BJ (cell line): Measurements from ENCODE around the gene PLXNB3. TPM values are rescaled to one million over a fixed set of nuclear protein-coding genes. Genes with fewer than 3 reads are reported as not detected.

Source experiments
- CTCF ChIA-PET: fragments of 350-600 bp; formaldehyde crosslinking; extraction: SDS; loops from one replicate; lab custom pipeline; 2021; ENCODE audit warnings: antibody characterized with exemption, inconsistent platforms; lab: Yijun Ruan, JAX
- POLR2A ChIA-PET: fragments of 300-600 bp; sonication (Branson Sonifier 250); formaldehyde crosslinking; extraction: SDS; loops from one replicate; lab custom pipeline; 2021; ENCODE audit warnings: antibody characterized with exemption; lab: Charles Lee
- DNase-seq: peaks from one replicate; pipeline ENCODE4 v3.0.0-alpha.2; 2011; ENCODE audit warnings: low read depth
- H3K27me3 ChIP-seq: 2 replicates; pipeline ENCODE4 v1.6.0; 2011; ENCODE audit warnings: low read length; ENCODE audit not compliant: control insufficient read depth, insufficient read depth
- H3K36me3 ChIP-seq: 2 replicates; pipeline ENCODE4 v1.5.1; 2011; ENCODE audit warnings: low read length; ENCODE audit not compliant: control insufficient read depth, insufficient read depth
- H3K4me3 ChIP-seq: 2 replicates; pipeline ENCODE4 v1.5.1; 2011; ENCODE audit warnings: low read depth, mild to moderate bottlenecking, control low read depth, low read length
- CTCF ChIP-seq: IDR thresholded peaks from 2 replicates; pipeline ENCODE4 v1.5.1; 2011; ENCODE audit warnings: low read depth, mild to moderate bottlenecking, control low read depth, inconsistent platforms, low read length, moderate library complexity; ENCODE audit not compliant: insufficient read depth
- polyA plus RNA-seq: library from polyadenylated mRNA; depleted of rRNA; stranded (reverse); fragments of >200 nt; gene quantifications from 2 replicates; pipeline ENCODE4 v1.2.3, GENCODE V29; 2011

The PLXNB3 gene
- polyA plus RNA-seq, 1 experiment = 8.2 TPM

DNA sequence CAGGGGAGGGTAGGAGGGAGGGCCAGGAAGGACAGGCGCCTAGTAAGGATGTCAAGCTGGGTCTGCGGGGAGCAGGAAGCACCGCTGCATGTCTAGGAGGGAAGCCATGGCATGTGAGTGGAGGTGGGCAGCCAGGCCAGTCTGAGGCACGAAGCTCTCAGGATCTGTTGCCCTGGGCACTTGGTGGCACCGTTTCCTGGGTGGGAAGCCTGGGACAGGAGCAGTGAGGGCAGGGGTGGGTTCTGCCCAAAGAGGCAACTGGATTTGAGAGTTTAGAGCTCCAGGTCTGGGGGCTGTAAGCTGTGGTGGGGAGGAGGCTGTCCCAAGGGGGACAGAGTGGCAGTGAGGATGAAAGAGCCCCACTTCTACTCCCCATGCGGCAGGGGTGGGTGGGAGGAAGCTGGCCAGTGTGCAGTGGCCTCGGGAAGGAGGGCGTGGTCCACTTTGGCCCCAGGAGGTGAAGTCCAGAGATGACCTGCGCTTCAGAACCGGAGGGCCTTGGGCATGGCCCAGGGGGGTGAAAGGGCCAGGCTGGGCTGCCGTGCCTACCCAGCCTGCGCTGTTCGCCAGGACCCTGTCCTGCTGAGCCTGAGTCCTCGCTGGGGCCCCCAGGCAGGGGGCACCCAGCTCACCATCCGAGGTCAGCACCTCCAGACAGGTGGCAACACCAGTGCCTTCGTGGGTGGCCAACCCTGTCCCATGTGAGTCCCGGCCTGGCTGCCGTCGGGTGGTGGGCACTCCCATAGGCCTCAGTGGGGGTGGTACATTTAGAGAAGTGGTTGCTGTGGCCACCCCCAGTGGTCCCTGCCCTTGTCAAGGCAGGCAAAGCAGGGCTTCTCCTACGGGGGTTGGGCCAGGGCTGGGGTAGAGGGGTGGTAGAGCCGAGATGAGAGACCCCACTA is 8.5 kb downstream of the PLXNB3 start:
- H3K4me3 ChIP-seq = no peak overlapping the region
- ChIA-PET CTCF (no interaction called here), POLR2A (no interaction called here)
- no peak for DNase-seq
- no peak for TF ChIP-seq CTCF
- H3K36me3 ChIP-seq = no peaks in the 10 kb centered on the region; the same call in 1 of the 2 replicates
- no peaks in the 10 kb centered on the region for H3K27me3 ChIP-seq

DNA sequence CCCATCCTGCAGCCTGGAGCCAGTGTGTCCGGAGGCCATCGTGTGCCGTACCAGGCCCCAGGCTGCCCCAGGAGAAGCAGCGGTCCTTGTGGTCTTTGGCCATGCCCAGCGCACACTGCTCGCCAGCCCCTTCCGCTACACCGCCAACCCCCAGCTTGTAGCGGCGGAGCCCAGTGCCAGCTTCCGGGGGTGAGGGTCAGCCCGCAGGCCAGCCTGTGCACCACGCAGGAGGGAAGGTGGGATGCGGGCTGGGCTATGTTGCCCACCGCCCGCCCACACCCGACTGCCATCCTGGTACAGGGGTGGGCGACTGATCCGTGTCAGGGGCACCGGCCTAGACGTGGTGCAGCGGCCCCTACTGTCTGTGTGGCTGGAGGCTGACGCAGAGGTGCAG is 9.2 kb downstream of the PLXNB3 start:
- Histone ChIP-seq H3K4me3 (no peak overlapping the region), H3K27me3 (no peaks in the 10 kb centered on the region), H3K36me3 (no peaks in the 10 kb centered on the region; the same call in 1 of the 2 replicates)
- CTCF ChIA-PET = no interaction called here
- TF ChIP-seq CTCF = no peak
- POLR2A ChIA-PET = no interaction called here
- DNase-seq = no peak

DNA sequence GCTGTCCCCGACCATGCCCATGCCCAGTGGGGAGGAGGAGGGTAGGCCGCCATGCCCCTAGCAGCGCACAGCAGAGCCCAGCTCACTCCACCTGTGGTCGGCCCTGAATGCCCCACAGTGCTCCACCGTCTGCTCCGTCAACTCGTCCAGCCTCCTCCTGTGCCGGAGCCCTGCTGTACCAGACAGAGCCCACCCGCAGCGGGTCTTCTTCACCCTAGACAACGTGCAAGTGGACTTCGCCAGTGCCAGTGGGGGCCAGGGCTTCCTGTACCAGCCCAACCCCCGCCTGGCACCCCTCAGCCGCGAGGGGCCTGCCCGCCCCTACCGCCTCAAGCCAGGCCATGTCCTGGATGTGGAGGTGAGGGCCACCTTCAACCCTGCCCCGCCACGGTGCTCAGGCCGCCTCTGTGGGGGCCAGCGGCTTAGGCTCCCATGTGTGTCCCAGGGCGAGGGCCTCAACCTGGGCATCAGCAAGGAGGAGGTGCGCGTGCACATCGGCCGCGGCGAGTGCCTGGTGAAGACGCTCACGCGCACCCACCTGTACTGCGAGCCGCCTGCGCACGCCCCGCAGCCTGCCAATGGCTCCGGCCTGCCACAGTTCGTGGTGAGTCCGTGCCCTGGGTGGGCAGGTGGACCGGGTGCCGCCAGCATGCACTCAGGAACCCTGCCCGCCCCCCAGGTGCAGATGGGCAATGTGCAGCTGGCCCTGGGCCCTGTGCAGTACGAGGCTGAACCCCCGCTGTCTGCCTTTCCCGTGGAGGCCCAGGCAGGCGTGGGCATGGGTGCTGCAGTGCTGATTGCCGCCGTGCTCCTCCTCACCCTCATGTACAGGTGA is 9.9 kb downstream of the PLXNB3 start:
- H3K4me3 ChIP-seq = no peak overlapping the region
- ChIA-PET CTCF (no interaction called here), POLR2A (no interaction called here)
- no peaks in the 10 kb centered on the region; the same call in 1 of the 2 replicates for H3K36me3 ChIP-seq
- H3K27me3 ChIP-seq = no peaks in the 10 kb centered on the region
- no peak for TF ChIP-seq CTCF
- no peak for DNase-seq

DNA sequence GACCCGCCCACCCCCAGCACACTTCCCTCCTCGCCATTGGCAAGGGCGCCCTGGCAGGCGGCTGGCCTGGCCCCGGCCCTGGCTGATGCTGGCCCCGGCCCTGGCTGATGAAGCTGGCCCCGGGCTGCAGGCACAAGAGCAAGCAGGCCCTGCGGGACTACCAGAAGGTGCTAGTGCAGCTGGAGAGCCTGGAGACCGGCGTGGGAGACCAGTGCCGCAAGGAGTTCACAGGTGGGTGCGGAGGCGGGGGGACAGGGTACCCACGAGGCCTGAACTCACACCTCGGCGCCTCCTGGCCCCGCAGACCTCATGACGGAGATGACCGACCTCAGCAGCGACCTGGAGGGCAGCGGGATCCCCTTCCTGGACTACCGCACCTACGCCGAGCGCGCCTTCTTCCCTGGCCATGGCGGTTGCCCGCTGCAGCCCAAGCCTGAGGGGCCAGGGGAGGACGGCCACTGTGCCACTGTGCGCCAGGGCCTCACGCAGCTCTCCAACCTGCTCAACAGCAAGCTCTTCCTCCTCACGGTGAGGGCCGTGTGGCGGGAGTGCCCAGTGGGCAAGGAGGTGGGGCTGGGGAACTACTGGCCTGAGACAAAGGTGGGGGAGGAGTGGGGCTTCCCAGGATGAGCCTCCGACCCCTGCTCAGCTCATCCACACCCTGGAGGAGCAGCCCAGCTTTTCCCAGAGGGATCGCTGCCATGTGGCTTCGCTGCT is 10.7 kb downstream of the PLXNB3 start:
- Histone ChIP-seq H3K4me3 (no peak overlapping the region), H3K27me3 (no peaks in the 10 kb centered on the region), H3K36me3 (no peaks in the 10 kb centered on the region)
- POLR2A ChIA-PET = no interaction called here
- DNase-seq = no peak
- CTCF ChIA-PET = no interaction called here
- no peak for TF ChIP-seq CTCF
